ENCODE results near the gene STXBP6.
"Not testable (repeated sequence)": the region's sequence is repeated elsewhere in the genome, so short reads cannot be mapped to it uniquely, and the experiment has no call there.

Gene STXBP6

DNA sequence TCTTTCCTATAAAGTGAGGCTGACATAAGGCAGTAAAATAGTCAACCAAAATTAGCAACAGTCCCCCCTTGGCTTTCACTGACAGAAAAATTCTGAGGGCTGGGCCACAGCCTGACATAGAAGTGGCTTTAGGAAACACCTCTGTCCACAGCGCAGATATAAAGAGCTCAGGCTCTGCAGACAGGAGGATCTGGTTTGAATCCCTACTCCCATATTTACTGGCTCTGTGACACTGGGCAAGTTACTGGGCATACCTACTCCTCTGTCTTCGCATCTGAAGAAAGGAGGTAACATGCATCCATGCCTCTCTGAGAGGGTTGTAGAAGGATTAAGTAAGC, 95.3 kb downstream of the STXBP6 start:
- DNase-seq (ENCODE audit: low read depth), result no peak

DNA sequence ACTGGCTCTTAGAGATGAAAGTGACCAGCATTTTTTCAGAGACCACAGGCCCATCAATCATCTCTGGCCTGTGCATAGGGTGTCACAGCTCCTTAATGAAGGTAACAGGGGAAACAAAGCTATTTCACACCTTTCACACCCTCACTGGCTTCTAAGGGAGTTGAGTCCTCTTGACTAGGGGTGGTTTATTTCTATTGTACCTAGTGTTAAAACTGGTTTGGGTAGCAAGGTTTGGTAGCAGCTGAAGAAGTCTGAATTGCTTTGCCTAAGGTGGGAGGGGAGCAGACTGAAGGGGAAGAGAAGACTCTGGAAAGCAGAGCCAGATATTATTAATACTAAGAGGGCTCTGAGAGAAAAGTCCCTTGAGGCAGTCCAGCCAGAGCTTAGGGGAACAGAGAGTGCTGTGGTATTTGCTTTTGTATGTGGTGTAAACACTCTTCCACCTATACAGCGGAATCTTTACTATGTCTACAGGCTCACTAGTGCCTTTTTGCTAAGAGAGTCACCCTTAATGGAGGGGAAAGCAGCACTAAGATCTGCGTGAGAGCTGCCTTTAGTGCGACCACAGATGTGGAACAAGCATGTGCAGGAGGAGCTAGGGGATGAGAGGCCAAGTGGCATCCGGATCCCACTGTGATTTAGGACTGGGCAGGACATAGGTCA, 95.8 kb downstream of the STXBP6 start:
- no peak for DNase-seq (ENCODE audit: low read depth)

GRCh38 chr14:24952851-24953666, 96.9 kb downstream of the STXBP6 start:
- no peak for DNase-seq (ENCODE audit: low read depth)

DNA sequence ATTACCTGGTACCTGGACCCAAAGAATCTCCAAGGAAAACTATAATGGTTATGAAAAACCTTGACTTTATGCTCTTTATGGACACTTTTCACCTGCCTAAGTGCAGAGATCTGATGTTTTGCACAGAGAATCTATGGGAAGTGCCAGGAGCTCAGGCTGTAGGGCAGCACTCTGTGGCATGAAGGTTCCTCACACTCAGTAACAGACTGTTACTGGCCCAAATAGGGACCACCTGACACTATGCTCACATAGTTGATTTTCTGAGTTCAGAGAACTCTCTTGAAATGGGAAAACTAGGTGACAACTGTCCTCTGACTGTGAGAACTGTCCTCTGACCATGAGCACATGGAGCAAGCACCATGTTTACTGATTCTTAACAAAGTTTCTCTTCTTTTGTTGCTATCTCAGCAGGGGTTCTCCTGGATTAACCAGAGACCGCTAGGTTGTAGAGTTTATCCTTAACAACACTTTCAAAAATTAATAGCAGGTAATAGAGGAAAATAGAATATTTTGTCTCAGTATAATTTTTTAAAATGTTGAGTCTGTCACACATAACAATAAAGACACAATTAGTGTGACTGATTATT, 101.6 kb downstream of the STXBP6 start:
- no peak for DNase-seq (ENCODE audit: low read depth)

GRCh38 chr14:24947131-24947530, 102.8 kb downstream of the STXBP6 start:
- DNase-seq (ENCODE audit: low read depth), result no peak

DNA sequence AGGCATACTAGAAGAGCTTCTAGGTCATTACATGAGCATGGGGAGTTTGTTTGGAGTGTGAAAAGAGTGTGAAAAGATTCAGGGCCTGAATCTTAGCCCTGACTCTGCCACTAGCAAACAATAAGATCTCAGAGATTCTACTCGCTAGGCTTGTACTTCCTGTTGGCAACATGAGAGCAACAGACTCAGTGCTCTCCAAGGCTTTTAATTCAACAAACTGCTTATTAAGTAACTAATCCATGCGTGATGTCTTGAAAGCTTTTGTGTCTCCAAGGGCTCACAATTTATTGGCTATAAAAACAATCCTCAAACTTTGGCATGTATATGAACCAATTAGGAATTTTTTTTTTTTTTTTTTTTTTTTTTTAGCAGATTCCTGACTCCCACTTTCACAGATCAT, 105.1 kb downstream of the STXBP6 start:
- DNase-seq (ENCODE audit: low read depth), result no peak

DNA sequence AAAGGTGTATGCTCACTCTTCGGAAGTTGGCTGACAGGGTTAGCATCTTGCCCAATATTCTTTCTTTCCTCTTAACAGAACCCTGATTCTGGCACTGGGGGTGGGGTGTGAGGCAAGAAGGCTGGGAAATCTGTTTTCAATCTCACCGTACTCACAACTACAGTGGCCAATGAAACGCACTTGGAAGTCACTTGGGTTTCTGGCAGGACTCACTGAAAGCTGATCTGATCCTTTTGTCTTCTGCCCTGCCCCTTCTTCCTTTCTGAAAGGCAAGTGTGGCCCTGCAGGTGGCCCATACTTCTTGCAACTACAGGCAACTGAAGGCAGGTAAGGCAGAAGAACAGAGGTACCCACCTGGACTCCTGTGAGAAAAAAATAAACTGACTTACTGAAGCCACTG, 106.9 kb downstream of the STXBP6 start:
- DNase-seq (ENCODE audit: low read depth), result no peak

GRCh38 chr14:24941719-24942118, 108.2 kb downstream of the STXBP6 start:
- DNase-seq (ENCODE audit: low read depth), result no peak

- no peak for DNase-seq (ENCODE audit: low read depth)
Measured at GRCh38 chr14:24940213-24940783, 109.6 kb downstream of the STXBP6 start.

GRCh38 chr14:24938593-24938992, 111.4 kb downstream of the STXBP6 start:
- no peak for DNase-seq (ENCODE audit: low read depth)

GRCh38 chr14:24937300-24937699, 112.6 kb downstream of the STXBP6 start:
- no peak for DNase-seq (ENCODE audit: low read depth)

GRCh38 chr14:24936773-24937172, 113.2 kb downstream of the STXBP6 start:
- DNase-seq (ENCODE audit: low read depth), result not testable (repeated sequence)

DNA sequence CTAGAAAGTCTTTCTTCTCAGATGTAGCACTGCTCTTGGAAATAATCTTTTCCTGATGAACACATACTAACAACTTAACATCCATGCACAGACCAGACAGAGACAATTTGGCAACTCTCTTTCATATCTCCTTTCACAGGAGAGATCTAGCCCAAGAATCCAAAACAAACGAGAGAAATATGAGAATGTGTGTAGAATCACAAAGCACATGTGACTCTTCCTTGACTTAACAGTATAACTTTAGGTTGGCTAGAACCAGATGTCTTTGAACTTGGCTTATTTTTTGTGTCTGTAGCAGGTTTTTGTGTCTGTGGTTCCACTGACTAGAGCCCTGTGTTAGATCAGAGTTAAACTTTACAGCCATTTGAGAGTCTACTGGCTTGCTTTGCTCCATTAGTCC, 114.2 kb downstream of the STXBP6 start:
- no peak for DNase-seq (ENCODE audit: low read depth)

DNA sequence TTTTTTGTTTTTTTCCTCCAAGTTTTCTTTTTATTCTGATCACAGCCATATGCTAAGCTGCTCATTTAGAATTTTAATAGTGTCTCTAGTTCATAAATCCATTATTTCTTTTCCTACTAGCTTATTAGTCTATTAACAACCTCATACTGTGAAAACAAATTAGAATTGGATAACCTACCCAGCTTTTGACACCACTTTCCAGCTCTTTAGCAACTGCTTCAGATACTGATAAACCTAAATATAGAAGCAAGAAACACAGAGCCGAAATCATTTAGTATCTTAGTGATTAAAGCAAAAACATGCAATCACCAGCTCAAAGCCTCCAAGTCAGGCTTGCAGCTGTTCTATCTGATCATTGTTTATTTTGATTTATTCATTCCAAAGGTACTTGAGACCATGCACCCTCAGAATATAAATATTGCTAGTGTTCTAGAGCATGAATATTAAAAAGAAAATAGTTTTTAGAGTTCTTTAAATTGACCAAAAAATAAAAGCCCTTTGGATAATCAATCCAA, 121.5 kb downstream of the STXBP6 start:
- no peak for DNase-seq (ENCODE audit: low read depth)

DNA sequence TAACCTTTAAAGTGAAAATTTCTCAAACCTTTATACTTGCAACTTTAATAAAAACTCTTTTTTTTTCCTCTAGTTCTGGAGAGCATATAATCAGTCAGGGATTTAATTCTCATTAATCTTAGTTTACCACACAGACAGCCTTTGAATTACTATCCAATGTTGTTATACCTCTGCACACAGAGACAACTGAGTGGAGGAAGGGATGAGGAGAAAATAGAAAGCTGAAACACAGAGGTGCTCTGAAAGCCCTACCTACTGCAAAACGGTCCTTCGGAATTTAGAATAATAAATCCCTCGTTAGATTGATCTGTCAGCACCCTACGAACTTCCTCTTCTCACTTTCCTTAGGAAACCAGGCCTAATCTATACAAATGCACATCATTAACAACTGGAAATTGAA, 122.1 kb downstream of the STXBP6 start:
- DNase-seq (ENCODE audit: low read depth), result no peak

DNA sequence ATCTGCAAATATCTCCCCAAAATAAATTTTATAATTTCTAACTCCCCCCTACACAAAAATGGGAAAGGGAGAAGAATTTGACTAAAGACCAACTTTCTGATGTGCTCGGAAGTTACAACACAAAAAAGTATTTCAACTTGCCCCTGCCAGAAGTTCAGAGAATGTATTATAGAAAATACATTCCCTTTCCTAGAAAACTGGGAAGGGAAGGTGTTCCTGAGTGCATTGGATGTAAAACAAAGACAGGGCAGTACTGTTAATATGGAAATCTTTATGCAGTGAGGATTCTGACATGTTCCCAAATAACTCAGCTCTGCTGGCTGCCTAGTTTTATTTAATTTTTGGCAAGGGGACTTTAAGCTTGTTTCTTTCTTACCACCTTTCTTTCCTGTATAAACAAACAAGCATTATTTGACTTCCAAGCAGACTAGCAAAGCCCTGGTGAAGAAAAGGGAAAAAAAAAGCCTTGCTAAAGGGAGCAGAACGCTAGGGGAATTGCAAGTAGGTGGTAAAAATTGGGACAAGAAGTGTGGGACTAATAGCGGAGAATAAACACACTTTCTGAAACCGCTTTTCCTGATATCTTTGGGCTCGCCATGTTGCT, 124.1 kb downstream of the STXBP6 start:
- DNase-seq (ENCODE audit: low read depth), result no peak

- DNase-seq (ENCODE audit: low read depth), result no peak
Measured at GRCh38 chr14:24924544-24924943, 125.4 kb downstream of the STXBP6 start.

DNA sequence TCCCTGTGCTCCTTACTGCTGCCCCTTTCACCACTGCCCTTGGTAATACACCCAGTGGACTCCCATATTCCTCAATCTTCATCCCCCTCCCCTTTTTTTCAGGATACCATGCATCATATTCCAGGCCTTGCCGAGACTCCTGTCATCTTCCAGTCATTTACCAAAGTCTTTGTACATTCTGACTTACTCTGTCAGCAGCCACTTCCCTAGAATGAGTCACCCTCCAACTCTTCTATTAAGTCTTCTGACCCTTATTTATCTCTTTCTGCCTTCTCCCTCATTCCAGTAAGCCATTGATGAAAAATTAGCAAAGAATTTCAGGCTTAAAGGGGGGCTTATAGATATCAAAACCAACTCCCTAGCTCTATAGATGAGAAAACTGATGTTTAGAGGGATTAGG, 128.0 kb downstream of the STXBP6 start:
- no peak for DNase-seq (ENCODE audit: low read depth)

GRCh38 chr14:24920265-24921075, 129.5 kb downstream of the STXBP6 start:
- no peak for DNase-seq (ENCODE audit: low read depth)

- no peak for DNase-seq (ENCODE audit: low read depth)
Measured at GRCh38 chr14:24918822-24919221, 131.1 kb downstream of the STXBP6 start.

DNA sequence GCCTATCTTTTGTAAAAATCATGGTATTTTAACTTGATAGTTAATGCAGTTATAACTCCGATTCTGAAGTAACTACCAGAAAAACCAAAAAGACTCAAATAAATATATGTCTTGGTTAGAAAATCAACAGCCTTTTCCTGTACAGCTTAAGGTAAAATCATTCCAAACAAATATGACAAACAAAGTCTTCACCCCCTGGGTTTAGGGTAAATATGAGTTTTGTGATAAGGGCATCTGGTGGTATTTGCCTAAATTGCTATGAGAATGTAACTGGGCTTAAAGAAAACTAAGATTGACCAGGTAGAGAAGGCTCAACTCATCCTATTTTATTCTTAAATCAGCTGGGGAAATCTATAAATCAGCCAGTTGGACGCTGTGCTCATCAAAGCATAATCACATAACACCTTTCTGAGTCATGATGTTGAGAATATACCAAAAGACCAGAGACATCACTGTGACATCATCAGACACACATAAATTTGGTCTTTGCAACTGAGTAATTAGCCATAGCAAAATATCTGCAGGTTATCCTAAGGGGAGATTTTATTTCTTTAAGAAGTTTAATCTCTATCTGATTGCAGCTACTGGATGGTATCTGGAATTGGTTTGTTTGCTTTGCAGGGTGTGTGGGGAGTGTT, 133.9 kb downstream of the STXBP6 start:
- no peak for DNase-seq (ENCODE audit: low read depth)

All from stimulated activated CD4-positive, alpha-beta T cell treated with anti-CD3 and anti-CD28 coated beads, Interleukin-2, amount 100 ng/mL, for 4 hours (primary cell).